Mesothelial cell of epicardium (in vitro differentiated cells): ENCODE results near the gene TAF4B. TPM values are rescaled to one million over a fixed set of nuclear protein-coding genes. Genes with fewer than 3 reads are reported as not detected.

Source experiments
- DNase-seq, 2 experiments: peaks; one replicate each; pipeline ENCODE4 v3.0.0; 2021; ENCODE audit warnings: low spot score in 2 of 2; ENCODE audit not compliant: unreplicated experiment in 2 of 2
- H3K27ac Mint-ChIP-seq: 2 replicates; pipeline ENCODE4 v1.8.0; 2021; ENCODE audit warnings: mixed read lengths
- H3K27me3 Mint-ChIP-seq: 2 replicates; pipeline ENCODE4 v1.8.0; 2021; ENCODE audit warnings: low read depth, mixed read lengths
- H3K36me3 Mint-ChIP-seq: 2 replicates; pipeline ENCODE4 v1.8.0; 2021; ENCODE audit warnings: mixed read lengths
- H3K4me1 Mint-ChIP-seq: 2 replicates; pipeline ENCODE4 v1.8.0; 2021; ENCODE audit warnings: mixed read lengths
- H3K4me3 Mint-ChIP-seq: 2 replicates; pipeline ENCODE4 v1.8.0; 2021; ENCODE audit warnings: mild to moderate bottlenecking, moderate library complexity, mixed read lengths
- H3K9me3 Mint-ChIP-seq: 2 replicates; pipeline ENCODE4 v1.8.0; 2021; ENCODE audit warnings: mixed read lengths
- total RNA-seq: library from RNA; stranded (reverse); gene quantifications from 3 replicates; pipeline ENCODE4 v1.2.1, GENCODE V29; 2021
- TF ChIP-seq, protein P1 (sequence below): fragments of 200-600 bp; sonication (generic); IDR thresholded peaks from one replicate; pipeline ENCODE4 v1.5.0; 2021; ENCODE audit warnings: antibody characterized with exemption; ENCODE audit not compliant: unreplicated experiment

Gene TAF4B
- total RNA-seq, 1 donor from 2014 or later, result 4.2 TPM

GRCh38 chr18:26335571-26336487 lies 109.6 kb downstream of the TAF4B start:
- H3K4me1 Mint-ChIP-seq, result peaks cover 35% of the 10 kb centered on the region
- H3K27ac Mint-ChIP-seq, result peak overlapping the region; percentile 76
- TF ChIP-seq, protein P1, sequence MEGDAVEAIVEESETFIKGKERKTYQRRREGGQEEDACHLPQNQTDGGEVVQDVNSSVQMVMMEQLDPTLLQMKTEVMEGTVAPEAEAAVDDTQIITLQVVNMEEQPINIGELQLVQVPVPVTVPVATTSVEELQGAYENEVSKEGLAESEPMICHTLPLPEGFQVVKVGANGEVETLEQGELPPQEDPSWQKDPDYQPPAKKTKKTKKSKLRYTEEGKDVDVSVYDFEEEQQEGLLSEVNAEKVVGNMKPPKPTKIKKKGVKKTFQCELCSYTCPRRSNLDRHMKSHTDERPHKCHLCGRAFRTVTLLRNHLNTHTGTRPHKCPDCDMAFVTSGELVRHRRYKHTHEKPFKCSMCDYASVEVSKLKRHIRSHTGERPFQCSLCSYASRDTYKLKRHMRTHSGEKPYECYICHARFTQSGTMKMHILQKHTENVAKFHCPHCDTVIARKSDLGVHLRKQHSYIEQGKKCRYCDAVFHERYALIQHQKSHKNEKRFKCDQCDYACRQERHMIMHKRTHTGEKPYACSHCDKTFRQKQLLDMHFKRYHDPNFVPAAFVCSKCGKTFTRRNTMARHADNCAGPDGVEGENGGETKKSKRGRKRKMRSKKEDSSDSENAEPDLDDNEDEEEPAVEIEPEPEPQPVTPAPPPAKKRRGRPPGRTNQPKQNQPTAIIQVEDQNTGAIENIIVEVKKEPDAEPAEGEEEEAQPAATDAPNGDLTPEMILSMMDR, result no peak
- no peak overlapping the region for H3K4me3 Mint-ChIP-seq
- H3K27me3 Mint-ChIP-seq, result no peaks in the 10 kb centered on the region
- peaks cover under 1% of the 10 kb centered on the region for H3K9me3 Mint-ChIP-seq
- no peak for DNase-seq
- H3K36me3 Mint-ChIP-seq, result no peaks in the 10 kb centered on the region

DNA sequence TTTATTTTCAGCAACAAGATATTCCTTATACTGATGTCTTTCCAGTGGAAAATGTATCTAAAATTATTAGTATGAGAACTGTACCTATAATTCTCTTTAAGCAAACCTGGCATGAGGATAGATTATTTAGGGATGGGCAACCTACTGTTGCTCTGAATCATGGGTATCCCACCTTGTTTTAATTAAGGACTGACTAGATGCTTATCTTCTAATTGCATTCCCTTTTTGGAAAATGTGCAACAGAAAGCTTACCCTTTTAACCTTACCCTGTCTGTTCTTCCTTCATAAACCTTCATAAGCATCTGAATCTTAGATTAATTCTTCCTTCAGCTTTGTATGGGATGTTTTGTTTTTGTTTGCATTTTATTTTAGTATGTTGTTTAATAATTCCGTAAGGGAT lies 110.3 kb downstream of the TAF4B start:
- H3K4me3 Mint-ChIP-seq, result no peak overlapping the region
- TF ChIP-seq, protein P1, result no peak
- H3K27ac Mint-ChIP-seq, result peak overlapping the region; percentile 79
- no peaks in the 10 kb centered on the region for H3K36me3 Mint-ChIP-seq
- peaks cover 39% of the 10 kb centered on the region for H3K4me1 Mint-ChIP-seq
- no peak for DNase-seq
- H3K27me3 Mint-ChIP-seq, result no peaks in the 10 kb centered on the region
- peaks cover 4% of the 10 kb centered on the region for H3K9me3 Mint-ChIP-seq

GRCh38 chr18:26342646-26343045 lies 116.4 kb downstream of the TAF4B start:
- TF ChIP-seq, protein P1, result no peak
- Mint-ChIP-seq H3K36me3 (peaks cover 31% of the 10 kb centered on the region), H3K27me3 (no peaks in the 10 kb centered on the region), H3K4me3 (no peak overlapping the region), H3K9me3 (peaks cover 42% of the 10 kb centered on the region), H3K4me1 (peaks cover 23% of the 10 kb centered on the region), H3K27ac (peak overlapping the region; percentile 16)
- no peak for DNase-seq

DNA sequence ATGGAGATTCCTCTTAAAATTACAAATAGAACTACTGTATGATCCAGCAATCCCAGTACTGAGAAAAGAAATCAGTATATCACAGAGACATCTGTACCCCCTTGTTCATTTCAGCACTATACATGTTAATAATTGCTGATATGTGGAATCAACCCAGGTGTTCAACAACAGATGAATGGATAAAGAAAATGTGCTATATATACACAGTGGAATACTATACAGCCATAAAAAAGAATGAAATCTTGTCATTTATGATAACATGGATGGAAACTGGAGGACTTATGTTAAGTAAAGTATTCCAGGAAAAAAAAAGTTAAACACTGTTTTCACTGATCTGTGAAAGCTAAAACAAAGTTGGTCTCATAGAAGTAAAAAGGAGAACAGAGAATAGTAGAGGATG lies 124.7 kb downstream of the TAF4B start:
- TF ChIP-seq, protein P1, result no peak
- H3K4me3 Mint-ChIP-seq, result no peak overlapping the region
- peaks cover 14% of the 10 kb centered on the region for H3K36me3 Mint-ChIP-seq
- H3K9me3 Mint-ChIP-seq, result peaks cover 42% of the 10 kb centered on the region
- no peaks in the 10 kb centered on the region for H3K27me3 Mint-ChIP-seq
- no peak overlapping the region for H3K27ac Mint-ChIP-seq
- no peak for DNase-seq
- peaks cover 4% of the 10 kb centered on the region for H3K4me1 Mint-ChIP-seq

DNA sequence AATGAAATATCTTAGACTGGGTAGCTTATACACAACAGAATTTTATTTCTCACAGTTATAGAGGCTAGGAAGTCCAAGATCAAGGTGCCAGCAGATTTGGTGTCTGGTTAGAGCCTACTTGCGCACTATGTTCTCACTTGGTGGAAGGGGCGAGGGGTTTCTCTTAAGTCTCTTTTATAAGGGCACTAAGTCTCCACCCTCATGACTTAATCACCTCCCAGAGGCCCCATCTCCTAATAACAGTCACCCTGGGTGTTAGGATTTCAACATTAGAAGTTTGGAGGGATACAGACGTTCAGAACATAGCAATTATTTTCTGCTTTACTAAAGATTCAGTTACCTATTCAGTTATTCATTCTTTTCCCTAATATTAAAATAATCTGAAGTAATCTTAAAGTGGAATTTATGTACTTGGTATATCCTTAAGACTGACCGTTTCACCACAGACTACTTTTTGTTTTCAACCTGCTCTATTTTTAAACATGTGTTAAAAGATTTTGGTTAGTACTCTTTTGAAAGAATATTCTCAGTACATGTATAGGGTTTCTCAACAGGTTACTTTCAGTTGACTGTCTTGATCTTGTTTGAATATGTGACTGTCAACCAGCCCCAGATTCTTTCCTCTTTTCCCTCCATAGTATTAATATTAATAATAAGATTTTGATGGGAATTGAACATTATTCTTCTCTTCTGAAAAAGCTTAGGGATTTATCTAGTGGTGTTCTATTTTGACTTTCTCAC lies 130.0 kb downstream of the TAF4B start:
- no peaks in the 10 kb centered on the region for H3K36me3 Mint-ChIP-seq
- no peaks in the 10 kb centered on the region for H3K27me3 Mint-ChIP-seq
- TF ChIP-seq, protein P1, result no peak

More for the DNA sequence above, 130.0 kb downstream of the TAF4B start:
- no peak overlapping the region for H3K27ac Mint-ChIP-seq
- no peak overlapping the region for H3K4me3 Mint-ChIP-seq
- H3K9me3 Mint-ChIP-seq, result peaks cover 1% of the 10 kb centered on the region
- no peak for DNase-seq
- peaks cover 4% of the 10 kb centered on the region for H3K4me1 Mint-ChIP-seq
